GM11168 (cell line): ENCODE measurements around the gene RGS12.

Experiments used
- in situ Hi-C: fragments of 300-500 bp; cut with MboI; formaldehyde crosslinking; loops from one replicate; pipeline ENCODE4 v1.12.0; 2022; ENCODE audit warnings: low sequenced_read_pairs; ENCODE audit not compliant: unreplicated experiment

The RGS12 gene

DNA sequence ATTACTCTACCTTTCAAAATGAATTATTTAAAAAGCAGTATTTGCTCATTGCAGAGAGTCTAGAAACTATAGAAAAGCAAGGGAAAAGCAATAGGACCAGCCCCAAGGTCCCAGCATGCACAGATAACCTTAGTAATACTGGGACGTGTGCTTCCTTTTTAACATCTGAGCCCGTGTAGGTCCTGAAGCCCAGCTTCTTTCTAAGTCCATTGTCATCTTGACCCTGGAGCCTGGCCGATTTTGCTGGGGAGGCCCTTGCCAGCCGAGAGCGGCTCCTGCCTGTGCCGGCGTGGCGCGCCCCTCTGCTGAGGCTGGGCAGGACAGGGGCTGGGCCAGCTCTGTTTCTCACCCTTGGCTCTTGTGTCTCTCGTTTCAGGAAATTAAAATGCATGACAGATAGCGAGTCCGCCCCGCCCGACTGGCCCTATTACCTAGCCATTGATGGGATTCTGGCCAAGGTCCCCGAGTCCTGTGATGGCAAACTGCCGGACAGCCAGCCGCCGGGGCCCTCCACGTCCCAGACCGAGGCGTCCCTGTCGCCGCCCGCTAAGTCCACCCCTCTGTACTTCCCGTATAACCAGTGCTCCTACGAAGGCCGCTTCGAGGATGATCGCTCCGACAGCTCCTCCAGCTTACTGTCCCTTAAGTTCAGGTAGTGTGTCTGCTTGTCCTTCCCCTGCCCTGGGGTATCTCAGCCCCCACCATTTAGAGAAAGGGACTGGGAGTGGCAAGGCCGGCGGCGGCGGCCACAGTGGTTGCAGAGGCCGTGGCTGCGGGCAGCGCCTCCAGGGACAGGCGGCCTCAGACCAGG, 39.8 kb upstream of the RGS12 start:
- in situ Hi-C loops = no loop called here

GRCh38 chr4:3253808-3254207, 39.0 kb upstream of the RGS12 start:
- in situ Hi-C loops = no loop called here

DNA sequence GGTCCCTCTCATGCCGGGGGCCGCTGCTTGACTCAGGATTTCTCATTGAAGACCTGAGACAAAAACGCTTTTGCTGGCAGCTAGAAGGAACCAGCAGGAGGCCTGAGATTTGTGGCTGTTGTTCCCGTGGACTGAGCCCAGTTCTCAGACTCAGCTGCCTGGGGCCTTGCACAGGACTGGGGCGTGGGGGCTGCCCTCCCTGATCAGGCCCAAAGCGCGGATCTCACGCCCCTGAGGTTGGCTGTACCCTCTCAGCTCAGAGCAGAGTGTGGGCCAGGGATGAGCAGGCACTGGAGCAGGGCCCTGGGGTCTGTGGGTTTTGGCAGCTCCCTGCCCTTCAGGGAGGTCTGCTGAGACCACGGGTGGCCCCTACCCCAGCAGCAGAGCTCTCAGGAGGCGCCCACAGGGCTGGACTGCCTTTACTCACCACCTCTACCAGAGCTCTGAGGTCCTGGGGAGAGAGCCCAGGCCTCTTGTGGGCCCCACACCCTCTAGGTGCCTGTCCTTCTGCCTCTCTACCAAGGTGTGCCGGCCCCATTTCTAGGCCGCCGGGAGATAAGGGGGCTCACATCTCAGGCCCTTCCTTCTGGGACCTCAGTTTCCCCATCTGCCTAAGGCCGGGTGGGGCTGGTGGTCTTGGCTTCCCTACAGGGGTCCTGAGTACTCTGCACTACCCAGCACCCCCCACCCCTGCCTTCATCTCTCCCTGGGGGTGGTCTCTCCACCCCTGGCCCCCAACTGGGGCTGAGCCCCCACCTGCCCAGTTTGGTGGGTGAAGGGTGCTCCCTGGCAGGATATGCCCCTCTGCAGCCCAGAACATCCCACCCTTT, 38.3 kb upstream of the RGS12 start:
- in situ Hi-C loops = no loop called here

- in situ Hi-C loops = no loop called here
Measured at GRCh38 chr4:3255611-3256186, 37.1 kb upstream of the RGS12 start.

- in situ Hi-C loops = no loop called here
Measured at GRCh38 chr4:3256230-3257102, 36.4 kb upstream of the RGS12 start.

- in situ Hi-C loops = no loop called here
Measured at GRCh38 chr4:3257103-3257555, 35.7 kb upstream of the RGS12 start.

DNA sequence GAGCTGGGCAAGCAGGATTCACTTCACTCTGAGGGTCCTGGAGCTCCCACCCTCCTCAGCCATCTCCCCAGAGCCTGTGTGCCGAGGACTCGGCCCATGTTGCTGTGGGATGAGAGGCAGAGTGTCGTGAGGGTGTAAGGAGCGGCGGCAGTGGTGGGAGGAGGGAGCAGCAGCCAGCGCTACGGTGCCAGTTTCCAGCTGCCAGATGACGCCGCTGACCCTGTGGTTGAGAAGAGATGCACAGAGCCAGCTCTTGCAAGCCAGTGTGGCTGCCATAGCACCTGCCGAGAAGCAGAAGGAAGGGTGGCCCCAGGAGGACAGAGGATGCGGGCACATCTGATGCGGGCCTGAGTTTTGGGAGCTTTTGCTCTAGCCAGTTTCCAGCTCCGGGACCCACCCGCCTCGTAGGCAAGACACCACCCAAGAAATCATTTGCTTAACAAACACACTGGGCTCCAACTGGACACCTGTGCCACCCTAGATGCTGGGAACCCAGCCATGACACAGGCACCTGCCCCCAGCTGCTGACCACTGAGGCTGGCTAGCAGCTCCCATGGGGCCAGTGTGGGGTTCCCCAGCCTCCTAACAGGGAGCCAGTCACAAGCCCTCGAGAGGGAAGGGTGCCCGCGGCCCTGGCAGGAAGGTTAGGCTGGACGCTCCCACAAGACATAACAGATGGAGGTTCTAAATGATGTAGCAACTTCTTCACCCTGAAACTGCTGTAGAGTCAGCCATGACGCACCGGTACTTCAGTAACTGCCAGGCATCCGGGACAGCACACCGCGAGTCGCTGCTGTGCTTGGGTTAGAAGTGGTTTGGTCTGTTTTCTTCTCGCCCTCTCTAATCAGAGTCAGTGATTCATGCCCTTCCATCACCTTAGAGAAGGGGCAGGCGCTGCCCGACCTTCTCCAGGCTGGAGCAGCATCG, 35.0 kb upstream of the RGS12 start:
- in situ Hi-C loops = no loop called here

GRCh38 chr4:3261411-3262207, 31.2 kb upstream of the RGS12 start:
- in situ Hi-C loops = no loop called here

DNA sequence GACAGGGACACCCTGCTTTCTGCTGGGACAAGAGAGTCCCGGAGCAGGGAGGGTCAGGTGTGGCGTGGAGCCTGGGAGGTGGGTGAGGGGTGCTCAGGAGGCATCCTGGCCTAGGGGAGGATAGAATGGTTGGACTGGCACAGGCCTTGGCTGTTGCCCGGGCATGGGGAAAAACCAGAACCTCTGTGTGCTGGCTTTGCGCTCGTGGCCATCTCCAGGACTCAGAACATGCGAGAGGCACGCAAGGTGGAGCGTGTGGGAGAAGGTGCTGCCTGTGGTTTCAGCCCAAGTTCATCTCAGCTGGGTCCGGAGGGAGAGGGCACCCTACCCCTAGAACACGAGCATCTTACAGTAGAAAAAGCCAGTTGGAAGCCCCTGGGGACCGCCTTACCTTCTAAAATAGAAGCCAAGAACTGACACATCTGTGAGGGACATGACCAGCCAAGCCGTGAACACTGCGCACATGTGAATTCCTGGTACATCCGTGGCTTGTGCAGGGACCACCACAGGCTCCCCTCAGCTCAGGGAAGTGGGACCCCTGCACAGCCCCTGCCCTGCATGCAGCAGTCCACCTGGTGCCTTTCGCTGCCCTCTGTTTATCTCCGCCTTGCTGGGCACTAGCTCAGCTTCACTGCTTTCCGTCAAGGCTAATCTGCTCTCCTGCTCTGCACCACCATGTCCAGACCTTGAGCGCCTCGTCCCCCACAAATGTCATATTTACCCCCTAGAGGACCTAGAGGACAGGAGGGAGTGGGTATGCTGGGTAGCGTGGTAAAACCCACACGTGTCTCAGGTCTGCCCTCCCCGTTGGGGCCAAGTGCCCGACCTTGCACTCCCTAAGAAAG, 30.4 kb upstream of the RGS12 start:
- in situ Hi-C loops = no loop called here

GRCh38 chr4:3263053-3263875, 29.6 kb upstream of the RGS12 start:
- in situ Hi-C loops = no loop called here

DNA sequence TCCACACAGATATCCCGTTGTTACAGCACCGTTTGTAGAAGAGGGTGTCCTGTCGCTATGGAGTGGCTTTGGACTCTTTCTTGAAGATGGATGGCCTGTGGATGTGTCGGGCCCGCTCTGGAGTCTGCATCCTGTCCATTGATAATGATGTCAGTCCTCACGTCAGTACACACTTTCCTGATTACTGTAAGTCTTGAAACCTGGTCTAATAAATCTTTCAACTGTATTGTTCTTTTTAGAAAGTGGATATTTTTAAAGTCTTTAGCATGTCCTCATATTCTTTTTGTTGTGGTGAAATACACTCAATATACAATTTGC, 29.0 kb upstream of the RGS12 start:
- in situ Hi-C loops = no loop called here

- in situ Hi-C loops = no loop called here
Measured at GRCh38 chr4:3266076-3266475, 26.7 kb upstream of the RGS12 start.

- in situ Hi-C loops = no loop called here
Measured at GRCh38 chr4:3267576-3268394, 25.0 kb upstream of the RGS12 start.

- in situ Hi-C loops = no loop called here
Measured at GRCh38 chr4:3268395-3269104, 24.3 kb upstream of the RGS12 start.
